HCT116 (cell line): Measurements from ENCODE around the gene FBXW8.

Source experiments
- EZH2 ChIP-seq: fragments of 200-600 bp; sonication (generic); IDR thresholded peaks from 2 replicates; pipeline ENCODE4 v1.6.1; 2017; ENCODE audit warnings: antibody characterized with exemption, mixed run types
- EZH2phosphoT487 ChIP-seq: fragments of 200-600 bp; IDR thresholded peaks from 2 replicates; pipeline ENCODE4 v1.6.1; 2018; ENCODE audit warnings: antibody characterized with exemption, borderline replicate concordance
- FOSL1 ChIP-seq: IDR thresholded peaks from 2 replicates; pipeline ENCODE4 v1.6.1; 2012; ENCODE audit warnings: low read depth
- JUND ChIP-seq: IDR thresholded peaks from 2 replicates; pipeline ENCODE4 v1.6.1; 2012
- POLR2A ChIP-seq: IDR thresholded peaks from 2 replicates; pipeline ENCODE4 v1.7.0; 2011; ENCODE audit warnings: borderline replicate concordance; ENCODE audit not compliant: insufficient read depth, insufficient read length; ENCODE audit errors: extremely low read depth
- POLR2AphosphoS5 ChIP-seq: IDR thresholded peaks from 2 replicates; pipeline ENCODE4 v1.6.1; 2011; ENCODE audit warnings: mild to moderate bottlenecking, low read depth, low read length, moderate library complexity
- SIN3A ChIP-seq: IDR thresholded peaks from 2 replicates; pipeline ENCODE4 v1.6.1; 2012; ENCODE audit warnings: low read depth
- SRF ChIP-seq: IDR thresholded peaks from 2 replicates; pipeline ENCODE4 v1.6.1; 2012; ENCODE audit warnings: low read depth
- ZBTB33 ChIP-seq: IDR thresholded peaks from 2 replicates; pipeline ENCODE4 v1.6.1; 2011; ENCODE audit warnings: mild to moderate bottlenecking, low read length, moderate library complexity; ENCODE audit not compliant: insufficient replicate concordance; ENCODE audit errors: extremely low read depth
- TF ChIP-seq, protein P1 (sequence below), 3 experiments: fragments of 200-600 bp in 1 of 3; sonication (generic) in 1 of 3; IDR thresholded peaks in 2 of 3; conservative IDR thresholded peaks in 1 of 3; 2 replicates each; pipeline ENCODE4 v1.5.1; 2012 to 2017; ENCODE audit warnings: low read depth in 2 of 3, low read length in 2 of 3, antibody characterized with exemption in 1 of 3, borderline replicate concordance in 1 of 3, control low read depth in 1 of 3, mild to moderate bottlenecking in 1 of 3, mixed read lengths in 1 of 3, mixed run types in 1 of 3, moderate library complexity in 1 of 3; ENCODE audit not compliant: insufficient read depth in 1 of 3

DNA sequence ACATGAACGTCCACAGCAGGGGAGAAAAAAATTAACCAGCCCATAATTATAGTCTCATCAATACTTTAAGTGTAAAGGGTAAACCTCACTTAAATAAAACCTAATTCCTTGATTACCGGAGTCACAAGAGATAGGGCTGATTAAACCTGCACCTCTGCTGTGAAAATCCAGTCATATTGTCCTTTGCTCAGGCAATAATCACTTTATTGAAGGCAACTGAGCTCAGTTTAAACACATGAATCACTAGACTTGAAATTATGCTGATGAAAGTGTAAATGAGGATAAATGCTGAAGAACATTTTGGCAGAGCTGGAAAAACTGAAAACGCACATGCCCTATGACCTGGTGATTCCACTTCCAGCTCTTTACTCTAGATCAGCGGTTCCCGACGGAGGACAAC lies 22.9 kb upstream of the FBXW8 start:
- TF ChIP-seq EZH2: no peak
- TF ChIP-seq, protein P1, sequence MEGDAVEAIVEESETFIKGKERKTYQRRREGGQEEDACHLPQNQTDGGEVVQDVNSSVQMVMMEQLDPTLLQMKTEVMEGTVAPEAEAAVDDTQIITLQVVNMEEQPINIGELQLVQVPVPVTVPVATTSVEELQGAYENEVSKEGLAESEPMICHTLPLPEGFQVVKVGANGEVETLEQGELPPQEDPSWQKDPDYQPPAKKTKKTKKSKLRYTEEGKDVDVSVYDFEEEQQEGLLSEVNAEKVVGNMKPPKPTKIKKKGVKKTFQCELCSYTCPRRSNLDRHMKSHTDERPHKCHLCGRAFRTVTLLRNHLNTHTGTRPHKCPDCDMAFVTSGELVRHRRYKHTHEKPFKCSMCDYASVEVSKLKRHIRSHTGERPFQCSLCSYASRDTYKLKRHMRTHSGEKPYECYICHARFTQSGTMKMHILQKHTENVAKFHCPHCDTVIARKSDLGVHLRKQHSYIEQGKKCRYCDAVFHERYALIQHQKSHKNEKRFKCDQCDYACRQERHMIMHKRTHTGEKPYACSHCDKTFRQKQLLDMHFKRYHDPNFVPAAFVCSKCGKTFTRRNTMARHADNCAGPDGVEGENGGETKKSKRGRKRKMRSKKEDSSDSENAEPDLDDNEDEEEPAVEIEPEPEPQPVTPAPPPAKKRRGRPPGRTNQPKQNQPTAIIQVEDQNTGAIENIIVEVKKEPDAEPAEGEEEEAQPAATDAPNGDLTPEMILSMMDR (IDR thresholded peaks at IDR 0.05 in 2 of 3, conservative IDR thresholded peaks at IDR 0.05 in 1 of 3; ENCODE audit: borderline replicate concordance in 1 of 3, insufficient read depth in 1 of 3, low read depth in 2 of 3, low read length in 2 of 3): no peak
- no peak for TF ChIP-seq SIN3A
- TF ChIP-seq POLR2AphosphoS5: no peak
- no peak for TF ChIP-seq EZH2phosphoT487
- no peak for TF ChIP-seq ZBTB33
- TF ChIP-seq POLR2A: no peak
- no peak for TF ChIP-seq FOSL1
- TF ChIP-seq JUND: no peak
- TF ChIP-seq SRF: no peak
